DOHH2 (cell line): Measurements from ENCODE around the gene CCDC171.

ENCODE experiments used
- H3F3A ChIP-seq: fragments of 200-600 bp; sonication (generic), shearing (Covaris generic); 2 replicates; pipeline ENCODE4 v1.6.0; 2016; ENCODE audit warnings: antibody characterized with exemption, mild to moderate bottlenecking; ENCODE audit not compliant: control insufficient read depth, insufficient read depth
- H3K27ac ChIP-seq: fragments of 200-600 bp; sonication (generic); 2 replicates; pipeline ENCODE4 v1.5.1; 2014; ENCODE audit warnings: low read depth, mild to moderate bottlenecking, low read length, moderate library complexity
- H3K27me3 ChIP-seq: fragments of 200-600 bp; sonication (generic); 2 replicates; pipeline ENCODE4 v1.6.1; 2014; ENCODE audit warnings: mild to moderate bottlenecking, low read length, mixed read lengths; ENCODE audit not compliant: control insufficient read depth
- H3K36me3 ChIP-seq: fragments of 200-600 bp; sonication (generic); 2 replicates; pipeline ENCODE4 v1.6.1; 2014; ENCODE audit warnings: mild to moderate bottlenecking, low read length, moderate library complexity, mixed read lengths; ENCODE audit not compliant: control insufficient read depth
- H3K4me1 ChIP-seq: fragments of 200-600 bp; sonication (generic); 2 replicates; pipeline ENCODE4 v1.6.1; 2014; ENCODE audit warnings: mild to moderate bottlenecking, low read length, mixed read lengths; ENCODE audit not compliant: control insufficient read depth
- H3K4me2 ChIP-seq: fragments of 200-600 bp; sonication (generic); 2 replicates; pipeline ENCODE4 v1.6.0; 2014; ENCODE audit warnings: mild to moderate bottlenecking, low read length, moderate library complexity
- H3K4me3 ChIP-seq: fragments of 200-600 bp; sonication (generic); 2 replicates; pipeline ENCODE4 v1.5.1; 2014; ENCODE audit warnings: mild to moderate bottlenecking, low read length, mixed read lengths
- H3K79me2 ChIP-seq: fragments of 200-600 bp; sonication (generic); 2 replicates; pipeline ENCODE4 v1.6.1; 2014; ENCODE audit warnings: mild to moderate bottlenecking, low read length, mixed read lengths; ENCODE audit not compliant: control insufficient read depth
- H3K9me2 ChIP-seq: fragments of 200-600 bp; sonication (generic); replicated peaks from 2 replicates; pipeline ENCODE4 v1.6.1; 2014; ENCODE audit warnings: mild to moderate bottlenecking, low read length, mixed read lengths; ENCODE audit not compliant: control insufficient read depth
- H3K9me3 ChIP-seq: fragments of 200-600 bp; sonication (generic); 2 replicates; pipeline ENCODE4 v1.6.1; 2014; ENCODE audit warnings: antibody characterized with exemption, low read length, mixed read lengths; ENCODE audit not compliant: control insufficient read depth, insufficient read depth
- H4K20me1 ChIP-seq: fragments of 200-600 bp; sonication (generic); 2 replicates; pipeline ENCODE4 v1.6.0; 2014; ENCODE audit warnings: low read depth, mild to moderate bottlenecking, antibody characterized with exemption, low read length, moderate library complexity; ENCODE audit not compliant: control insufficient read depth, insufficient read depth
- CTCF ChIP-seq: fragments of 200-600 bp; sonication (generic); IDR thresholded peaks from one replicate; pipeline ENCODE4 v1.5.1; 2014; ENCODE audit warnings: antibody characterized with exemption, mild to moderate bottlenecking, low read depth, low read length; ENCODE audit not compliant: poor library complexity, severe bottlenecking
- EZH2phosphoT487 ChIP-seq: fragments of 200-600 bp; sonication (generic); IDR thresholded peaks from 2 replicates; pipeline ENCODE4 v1.6.1; 2017; ENCODE audit warnings: borderline replicate concordance, mild to moderate bottlenecking, antibody characterized with exemption, low read length, moderate library complexity, mixed read lengths

CCDC171 gene

GRCh38 chr9:15763371-15763770 is 210.5 kb downstream of the CCDC171 start:
- H3K36me3 ChIP-seq: no peaks in the 10 kb centered on the region
- H3K4me2 ChIP-seq: no peak overlapping the region
- H3K79me2 ChIP-seq: no peaks in the 10 kb centered on the region
- TF ChIP-seq EZH2phosphoT487: no peak
- TF ChIP-seq CTCF: no peak
- no peaks in the 10 kb centered on the region for H3K9me2 ChIP-seq
- H3K4me3 ChIP-seq: no peak overlapping the region
- H3F3A ChIP-seq: no peaks in the 10 kb centered on the region
- no peaks in the 10 kb centered on the region for H3K27me3 ChIP-seq
- no peaks in the 10 kb centered on the region for H3K4me1 ChIP-seq
- H3K9me3 ChIP-seq: no peaks in the 10 kb centered on the region
- H3K27ac ChIP-seq: no peak overlapping the region
- H4K20me1 ChIP-seq: no peaks in the 10 kb centered on the region

GRCh38 chr9:15764131-15764530 is 211.3 kb downstream of the CCDC171 start:
- Histone ChIP-seq H3K9me2 (no peaks in the 10 kb centered on the region), H3K27me3 (no peaks in the 10 kb centered on the region), H3K4me3 (no peak overlapping the region), H4K20me1 (no peaks in the 10 kb centered on the region), H3K4me2 (no peak overlapping the region), H3K36me3 (no peaks in the 10 kb centered on the region), H3K4me1 (no peaks in the 10 kb centered on the region), H3F3A (no peaks in the 10 kb centered on the region), H3K79me2 (no peaks in the 10 kb centered on the region), H3K27ac (no peak overlapping the region), H3K9me3 (no peaks in the 10 kb centered on the region)
- TF ChIP-seq CTCF (no peak), EZH2phosphoT487 (no peak)

- H3K4me1 ChIP-seq: no peaks in the 10 kb centered on the region
- H3K27ac ChIP-seq: no peak overlapping the region
- no peaks in the 10 kb centered on the region for H3K36me3 ChIP-seq
- no peaks in the 10 kb centered on the region for H3F3A ChIP-seq
- no peaks in the 10 kb centered on the region for H3K9me2 ChIP-seq
- no peaks in the 10 kb centered on the region for H3K9me3 ChIP-seq
- H3K79me2 ChIP-seq: no peaks in the 10 kb centered on the region
- no peak overlapping the region for H3K4me3 ChIP-seq
- TF ChIP-seq CTCF (no peak), EZH2phosphoT487 (no peak)
- no peaks in the 10 kb centered on the region for H4K20me1 ChIP-seq
- no peak overlapping the region for H3K4me2 ChIP-seq
- no peaks in the 10 kb centered on the region for H3K27me3 ChIP-seq
Observed at GRCh38 chr9:15769547-15769946, 216.7 kb downstream of the CCDC171 start.

- no peaks in the 10 kb centered on the region for H3K79me2 ChIP-seq
- H3K9me3 ChIP-seq: no peaks in the 10 kb centered on the region
- no peaks in the 10 kb centered on the region for H3K36me3 ChIP-seq
- H3K9me2 ChIP-seq: no peaks in the 10 kb centered on the region
- no peaks in the 10 kb centered on the region for H4K20me1 ChIP-seq
- H3K27ac ChIP-seq: no peak overlapping the region
- TF ChIP-seq EZH2phosphoT487 (no peak), CTCF (no peak)
- H3K4me3 ChIP-seq: no peak overlapping the region
- H3K4me2 ChIP-seq: no peak overlapping the region
- no peaks in the 10 kb centered on the region for H3K27me3 ChIP-seq
- no peaks in the 10 kb centered on the region for H3K4me1 ChIP-seq
- no peaks in the 10 kb centered on the region for H3F3A ChIP-seq
Observed at GRCh38 chr9:15778861-15779260, 226.0 kb downstream of the CCDC171 start.
